GM19025 (cell line): Measurements from ENCODE around the gene SDCBP2.

Source experiments
- ATAC-seq: cut with Tn5 transposase; IDR thresholded peaks from one replicate; pipeline ENCODE4 v1.9.1; 2021; ENCODE audit warnings: mild to moderate bottlenecking, low read depth, moderate library complexity; ENCODE audit not compliant: unreplicated experiment

The SDCBP2 gene

GRCh38 chr20:1328680-1329330 lies at the start of gene SDCBP2:
Gene SDCBP2 (minus strand): TSS chr20:1329139. CDS start chr20:1320416, 8,723 bp downstream.
- no peak for ATAC-seq

GRCh38 chr20:1378735-1379125 lies 49.8 kb upstream of the SDCBP2 start:
- ATAC-seq: no peak

GRCh38 chr20:1377984-1378734 lies 49.2 kb upstream of the SDCBP2 start:
- no peak for ATAC-seq

GRCh38 chr20:1377341-1377871 lies 48.5 kb upstream of the SDCBP2 start:
- no peak for ATAC-seq

- ATAC-seq: no peak
Observed at GRCh38 chr20:1376408-1377270, 47.7 kb upstream of the SDCBP2 start.

- no peak for ATAC-seq
Observed at GRCh38 chr20:1376007-1376406, 47.1 kb upstream of the SDCBP2 start.

- no peak for ATAC-seq
Observed at GRCh38 chr20:1375515-1375914, 46.6 kb upstream of the SDCBP2 start.

- no peak for ATAC-seq
Observed at GRCh38 chr20:1374246-1374645, 45.3 kb upstream of the SDCBP2 start.

GRCh38 chr20:1373614-1374013 lies 44.7 kb upstream of the SDCBP2 start:
- ATAC-seq: no peak

- ATAC-seq: no peak
Observed at GRCh38 chr20:1373036-1373435, 44.1 kb upstream of the SDCBP2 start.

GRCh38 chr20:1371830-1372539 lies 43.0 kb upstream of the SDCBP2 start:
- ATAC-seq: no peak

- ATAC-seq: no peak
Observed at GRCh38 chr20:1371202-1371782, 42.4 kb upstream of the SDCBP2 start.

GRCh38 chr20:1370548-1371110 lies 41.7 kb upstream of the SDCBP2 start:
- ATAC-seq: no peak

GRCh38 chr20:1369970-1370369 lies 41.0 kb upstream of the SDCBP2 start:
- ATAC-seq: no peak

GRCh38 chr20:1368448-1369199 lies 39.7 kb upstream of the SDCBP2 start:
- no peak for ATAC-seq

- ATAC-seq: no peak
Observed at GRCh38 chr20:1367479-1367878, 38.5 kb upstream of the SDCBP2 start.

GRCh38 chr20:1364106-1364505 lies 35.2 kb upstream of the SDCBP2 start:
- no peak for ATAC-seq

- ATAC-seq: no peak
Observed at GRCh38 chr20:1363522-1363921, 34.6 kb upstream of the SDCBP2 start.

GRCh38 chr20:1362484-1362883 lies 33.5 kb upstream of the SDCBP2 start:
- ATAC-seq: no peak
